ENCODE data around the gene MMP28.

Gene MMP28

GRCh38 chr17:35788477-35789368, 6.7 kb downstream of the MMP28 start:
- peak; percentile 76 for ATAC-seq (ENCODE audit: low read depth)

GRCh38 chr17:35786941-35787432, 8.5 kb downstream of the MMP28 start:
- peaks cover 77% of the 10 kb centered on the region for H3K4me1 ChIP-seq (ENCODE audit: insufficient read depth, poor library complexity, severe bottlenecking)
- no peak for ATAC-seq (ENCODE audit: low read depth)

More at GRCh38 chr17:35788477-35789368, 6.7 kb downstream of the MMP28 start:
- H3K4me3 ChIP-seq (ENCODE audit: severe bottlenecking), result no peak overlapping the region
- no peak for TF ChIP-seq CTCF (IDR thresholded peaks at IDR 0.05; ENCODE audit: poor library complexity, severe bottlenecking)
- H3K27me3 ChIP-seq (ENCODE audit: insufficient read depth, poor library complexity, severe bottlenecking), result no peaks in the 10 kb centered on the region
- no peaks in the 10 kb centered on the region for H3K36me3 ChIP-seq (ENCODE audit: low read depth)
- no peak for DNase-seq (ENCODE audit: low spot score)
- peaks cover 71% of the 10 kb centered on the region for H3K4me1 ChIP-seq (ENCODE audit: insufficient read depth, poor library complexity, severe bottlenecking)
- H3K27ac ChIP-seq (ENCODE audit: poor library complexity, severe bottlenecking), result peak overlapping the region; percentile 91
- H3K9me3 ChIP-seq (ENCODE audit: severe bottlenecking), result no peaks in the 10 kb centered on the region

GRCh38 chr17:35784895-35785294, 10.5 kb downstream of the MMP28 start:
- peak; percentile 75 for ATAC-seq (ENCODE audit: low read depth)

More at GRCh38 chr17:35786941-35787432, 8.5 kb downstream of the MMP28 start:
- peak overlapping the region; percentile 91 for H3K27ac ChIP-seq (ENCODE audit: poor library complexity, severe bottlenecking)
- H3K27me3 ChIP-seq (ENCODE audit: insufficient read depth, poor library complexity, severe bottlenecking), result no peaks in the 10 kb centered on the region
- no peak for DNase-seq (ENCODE audit: low spot score)
- no peaks in the 10 kb centered on the region for H3K9me3 ChIP-seq (ENCODE audit: severe bottlenecking)
- H3K36me3 ChIP-seq (ENCODE audit: low read depth), result peaks cover 3% of the 10 kb centered on the region; the same call in 1 of the 2 replicates
- no peak overlapping the region for H3K4me3 ChIP-seq (ENCODE audit: severe bottlenecking)
- TF ChIP-seq CTCF (IDR thresholded peaks at IDR 0.05; ENCODE audit: poor library complexity, severe bottlenecking), result no peak

GRCh38 chr17:35780950-35781349, 14.5 kb downstream of the MMP28 start:
- no peaks in the 10 kb centered on the region for H3K9me3 ChIP-seq (ENCODE audit: severe bottlenecking)
- no peaks in the 10 kb centered on the region for H3K27me3 ChIP-seq (ENCODE audit: insufficient read depth, poor library complexity, severe bottlenecking)
- peaks cover 54% of the 10 kb centered on the region for H3K4me1 ChIP-seq (ENCODE audit: insufficient read depth, poor library complexity, severe bottlenecking)
- peaks cover 23% of the 10 kb centered on the region for H3K36me3 ChIP-seq (ENCODE audit: low read depth)
- no peak overlapping the region for H3K4me3 ChIP-seq (ENCODE audit: severe bottlenecking)
- DNase-seq (ENCODE audit: low spot score) (no peak), ATAC-seq (ENCODE audit: low read depth) (no peak)
- no peak for TF ChIP-seq CTCF (IDR thresholded peaks at IDR 0.05; ENCODE audit: poor library complexity, severe bottlenecking)
- H3K27ac ChIP-seq (ENCODE audit: poor library complexity, severe bottlenecking), result no peak overlapping the region

More at GRCh38 chr17:35784895-35785294, 10.5 kb downstream of the MMP28 start:
- no peak for TF ChIP-seq CTCF (IDR thresholded peaks at IDR 0.05; ENCODE audit: poor library complexity, severe bottlenecking)
- Histone ChIP-seq H3K4me3 (ENCODE audit: severe bottlenecking) (no peak overlapping the region), H3K36me3 (ENCODE audit: low read depth) (peaks cover 8% of the 10 kb centered on the region; the same call in 1 of the 2 replicates), H3K4me1 (ENCODE audit: insufficient read depth, poor library complexity, severe bottlenecking) (peaks cover 66% of the 10 kb centered on the region), H3K27me3 (ENCODE audit: insufficient read depth, poor library complexity, severe bottlenecking) (no peaks in the 10 kb centered on the region), H3K9me3 (ENCODE audit: severe bottlenecking) (no peaks in the 10 kb centered on the region), H3K27ac (ENCODE audit: poor library complexity, severe bottlenecking) (peak overlapping the region; percentile 91)
- DNase-seq (ENCODE audit: low spot score), result peak; percentile 93
